Measurements from ENCODE around the gene UBXN6.

GRCh38 chr19:4499855-4500254 lies 42.3 kb upstream of the UBXN6 start:
- no peak for TF ChIP-seq CTCF (IDR thresholded peaks at IDR 0.05)
- no peak for TF ChIP-seq POLR2AphosphoS5 (IDR thresholded peaks at IDR 0.05)
- TF ChIP-seq POLR2A (IDR thresholded peaks at IDR 0.05), result no peak
- TF ChIP-seq EP300 (IDR thresholded peaks at IDR 0.05; ENCODE audit: low read depth), result no peak
